A549 (cell line): ENCODE results near the gene SVOPL. TPM values are rescaled to one million over a fixed set of nuclear protein-coding genes. Genes with fewer than 3 reads are reported as not detected.
"Not testable (repeated sequence)": the region's sequence is repeated elsewhere in the genome, so short reads cannot be mapped to it uniquely, and the experiment has no call there.

ENCODE experiments used
- ATAC-seq, 2 experiments: fragments of 200-7000 bp in 1 of 2; fragments of >200 bp in 1 of 2; cut with Nextera tagmentation in 1 of 2; cut with Tn5 transposase in 1 of 2; 3 replicates each; pipeline versions ENCODE4 v1.8.0 to v1.9.1; 2018 to 2020; ENCODE audit warnings: mild to moderate bottlenecking in 1 of 2, moderate library complexity in 1 of 2
- CTCF ChIA-PET: fragments of 300-600 bp; sonication (Branson Sonifier 250); formaldehyde crosslinking; extraction: SDS; loops from one replicate; lab custom pipeline; 2021; ENCODE audit warnings: antibody characterized with exemption, inconsistent platforms; lab: Yijun Ruan, JAX
- POLR2A ChIA-PET: fragments of 350-600 bp; formaldehyde crosslinking; extraction: SDS; loops from one replicate; lab custom pipeline; 2021; ENCODE audit warnings: antibody characterized with exemption, inconsistent platforms; lab: Yijun Ruan, JAX
- DNase-seq, 2 experiments: peaks; one replicate each; pipeline versions ENCODE4 v3.0.0 to v3.0.0-alpha.2; 2011 to 2016; ENCODE audit warnings: low read depth in 1 of 2, low spot score in 1 of 2
- FAIRE-seq: peaks from 2 replicates; lab custom pipeline; 2011; peaks lifted over from hg19 to GRCh38; lab: Jason Lieb, UNC
- H3K27ac ChIP-seq, 2 experiments: fragments of >200 bp; sonication (Bioruptor Twin); formaldehyde crosslinking; 3 replicates each; pipeline ENCODE4 v1.5.1; 2016 to 2017
- H3K4me1 ChIP-seq: fragments of >200 bp; sonication (Bioruptor Twin); formaldehyde crosslinking; 3 replicates; pipeline ENCODE4 v1.6.1; 2016
- H3K4me2 ChIP-seq: fragments of >200 bp; sonication (Bioruptor Twin); formaldehyde crosslinking; 3 replicates; pipeline ENCODE4 v1.6.1; 2016
- H3K4me3 ChIP-seq: fragments of >200 bp; sonication (Bioruptor Twin); formaldehyde crosslinking; 3 replicates; pipeline ENCODE4 v1.5.1; 2016
- H3K9me3 ChIP-seq: fragments of >200 bp; sonication (Bioruptor Twin); formaldehyde crosslinking; 3 replicates; pipeline ENCODE4 v1.6.1; 2016
- CEBPB ChIP-seq, 2 experiments: fragments of >200 bp in 1 of 2; sonication (Bioruptor Twin) in 1 of 2; formaldehyde crosslinking in 1 of 2; IDR thresholded peaks; 2 replicates each; pipeline ENCODE4 v1.6.1; 2012 to 2016
- ESRRA ChIP-seq: fragments of 150-350 bp; IDR thresholded peaks from 2 replicates; pipeline ENCODE4 v1.6.1; 2014; ENCODE audit warnings: mild to moderate bottlenecking, low read length, borderline replicate concordance
- FOSB ChIP-seq: fragments of 250-450 bp; sonication (Bioruptor Pico); IDR thresholded peaks from 2 replicates; pipeline ENCODE4 v1.5.0; 2020; ENCODE audit warnings: mild to moderate bottlenecking, moderate library complexity
- HOXB13 ChIP-seq: fragments of 250-450 bp; sonication (Bioruptor Pico); IDR thresholded peaks from 2 replicates; pipeline ENCODE4 v1.5.0; 2020; ENCODE audit warnings: low read depth, mild to moderate bottlenecking, moderate library complexity
- HOXB5 ChIP-seq: fragments of 250-450 bp; sonication (Bioruptor Pico); IDR thresholded peaks from 2 replicates; pipeline ENCODE4 v1.5.0; 2020; ENCODE audit warnings: mild to moderate bottlenecking, moderate library complexity
- KDM1A ChIP-seq: fragments of 200-600 bp; sonication (generic); IDR thresholded peaks from 2 replicates; pipeline ENCODE4 v1.6.1; 2016; ENCODE audit warnings: low read depth, mild to moderate bottlenecking
- KDM5A ChIP-seq: fragments of 200-600 bp; sonication (generic); IDR thresholded peaks from 2 replicates; pipeline ENCODE4 v1.6.1; 2016; ENCODE audit warnings: antibody characterized with exemption, mild to moderate bottlenecking
- MAFK ChIP-seq: fragments of 450-650 bp; IDR thresholded peaks from 2 replicates; pipeline ENCODE4 v1.6.1; 2014; ENCODE audit not compliant: partially characterized antibody
- PHF8 ChIP-seq: fragments of 200-600 bp; sonication (generic); IDR thresholded peaks from 2 replicates; pipeline ENCODE4 v1.6.1; 2016; ENCODE audit warnings: low read depth, mild to moderate bottlenecking, antibody characterized with exemption, moderate library complexity, borderline replicate concordance
- POLR2A ChIP-seq: IDR thresholded peaks from 2 replicates; pipeline ENCODE4 v1.6.1; 2012; ENCODE audit warnings: mild to moderate bottlenecking, low read length
- POLR2AphosphoS2 ChIP-seq: conservative IDR thresholded peaks from 2 replicates; pipeline ENCODE4 v1.6.1; 2012; ENCODE audit warnings: low read length, improper control_type of control experiment, inconsistent platforms
- RNF2 ChIP-seq: fragments of 200-600 bp; sonication (generic); IDR thresholded peaks from 2 replicates; pipeline ENCODE4 v1.6.1; 2016; ENCODE audit warnings: low read depth, mild to moderate bottlenecking, antibody characterized with exemption, moderate library complexity, borderline replicate concordance
- SREBF2 ChIP-seq: fragments of 450-650 bp; IDR thresholded peaks from 2 replicates; pipeline ENCODE4 v1.6.1; 2014; ENCODE audit warnings: mild to moderate bottlenecking, moderate library complexity
- ZFP36 ChIP-seq: fragments of 450-650 bp; IDR thresholded peaks from 2 replicates; pipeline ENCODE4 v1.6.1; 2014; ENCODE audit warnings: borderline replicate concordance; ENCODE audit not compliant: partially characterized antibody
- ZNF302 ChIP-seq: fragments of 250-450 bp; sonication (Bioruptor Pico); IDR thresholded peaks from 2 replicates; pipeline ENCODE4 v1.9.0; 2021; ENCODE audit warnings: inconsistent platforms, mild to moderate bottlenecking, moderate library complexity
- WGBS: methylation state at CpG from one replicate; pipeline ENCODE4 v1.1.6; 2017; ENCODE audit errors: missing lambda C conversion rate; 5-methylcytosine and 5-hydroxymethylcytosine counted together
- polyA plus RNA-seq, 4 experiments: library from polyadenylated mRNA; depleted of rRNA in 3 of 4; stranded (reverse); fragments of >200 nt; fragmentation: RNase III in 1 of 4; extraction: RNeasy Plus Mini Kit Qiagen cat#74134 plus additional on column Dnase treatment in 1 of 4; gene quantifications; 2 replicates in 3 of 4; 3 replicates in 1 of 4; pipeline ENCODE4 v1.2.3, GENCODE V29; 2011 to 2017
- TF ChIP-seq, protein P1 (sequence below): IDR thresholded peaks from 2 replicates; pipeline ENCODE4 v1.6.1; 2012

Gene SVOPL
- polyA plus RNA-seq, 2 of the 4 experiments (the other 2 are of a cell fraction) = 0.21 TPM; not detected in 1

DNA sequence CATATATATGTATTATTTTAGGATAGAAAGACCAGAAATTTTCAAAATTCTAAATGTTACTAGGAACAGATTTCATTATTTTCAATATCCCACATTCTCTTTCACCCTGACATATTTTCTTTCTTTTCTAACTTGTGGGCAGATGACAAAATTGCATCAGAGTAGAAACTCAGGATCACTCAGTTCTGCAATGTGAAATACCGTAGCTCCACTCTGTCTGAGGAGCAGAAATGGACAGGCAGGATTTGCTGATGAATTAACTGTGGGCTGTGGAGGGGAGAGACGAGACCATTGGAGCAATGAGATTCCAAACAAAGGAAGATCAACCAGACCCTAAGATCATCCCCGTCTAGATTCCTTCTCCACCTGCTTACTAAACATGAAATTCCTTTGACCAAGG is 37.0 kb upstream of the SVOPL start:
- H3K9me3 ChIP-seq = no peaks in the 10 kb centered on the region
- no peak for DNase-seq
- H3K4me2 ChIP-seq = no peak overlapping the region
- H3K4me3 ChIP-seq = no peak overlapping the region
- WGBS = 61% methylated on average over 3 of the region's 3 CpGs
- POLR2A ChIA-PET = interaction anchor here (1.0 kb wide), 1 partner anchor 577 kb away, joined by 5 read pairs; no protein-coding TSS in a partner anchor
- peaks cover 5% of the 10 kb centered on the region; the same call in 1 of the 3 replicates for H3K4me1 ChIP-seq
- TF ChIP-seq HOXB5 = no peak
- TF ChIP-seq PHF8 = no peak
- no peak for TF ChIP-seq CEBPB (IDR thresholded peaks at IDR 0.05)
- TF ChIP-seq ESRRA = no peak
- TF ChIP-seq, protein P1, sequence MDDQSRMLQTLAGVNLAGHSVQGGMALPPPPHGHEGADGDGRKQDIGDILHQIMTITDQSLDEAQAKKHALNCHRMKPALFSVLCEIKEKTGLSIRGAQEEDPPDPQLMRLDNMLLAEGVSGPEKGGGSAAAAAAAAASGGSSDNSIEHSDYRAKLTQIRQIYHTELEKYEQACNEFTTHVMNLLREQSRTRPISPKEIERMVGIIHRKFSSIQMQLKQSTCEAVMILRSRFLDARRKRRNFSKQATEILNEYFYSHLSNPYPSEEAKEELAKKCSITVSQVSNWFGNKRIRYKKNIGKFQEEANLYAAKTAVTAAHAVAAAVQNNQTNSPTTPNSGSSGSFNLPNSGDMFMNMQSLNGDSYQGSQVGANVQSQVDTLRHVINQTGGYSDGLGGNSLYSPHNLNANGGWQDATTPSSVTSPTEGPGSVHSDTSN = no peak
- TF ChIP-seq POLR2A = no peak
- H3K27ac ChIP-seq = peak overlapping the region in 1 of 2 experiments; percentile 1; a peak in 1 of 6 replicates
- no peak for FAIRE-seq
- CTCF ChIA-PET = interaction anchor here (0.6 to 2.6 kb wide), 48 partner anchors 8 to 837 kb away, joined by 3 to 32 read pairs (median 4); partner anchors contain the start of genes AKR1D1 and CREB3L2
- ATAC-seq = no peak

DNA sequence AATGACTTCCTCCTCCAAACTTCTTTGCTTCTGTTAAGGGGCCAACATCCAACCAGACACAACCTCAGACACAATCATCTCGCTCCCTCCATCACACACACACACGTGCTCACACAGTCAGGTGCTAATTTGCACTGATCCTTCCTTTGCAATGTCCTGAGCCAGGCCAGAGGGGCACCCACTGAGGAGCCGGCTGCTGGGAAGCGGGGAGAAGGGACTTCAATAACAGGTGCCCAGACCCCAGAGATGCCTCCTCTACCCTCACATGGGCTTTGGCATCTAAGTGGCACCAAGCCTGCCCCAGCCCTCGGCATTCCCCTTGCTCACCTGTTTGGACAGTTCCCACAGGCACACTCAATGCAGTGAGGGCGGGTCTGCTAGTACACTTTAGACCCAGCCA is 34.2 kb upstream of the SVOPL start:
- 20% methylated on average over 4 of the region's 6 CpGs for WGBS
- Histone ChIP-seq H3K9me3 (no peaks in the 10 kb centered on the region), H3K4me1 (peaks cover 5% of the 10 kb centered on the region; the same call in 1 of the 3 replicates), H3K4me3 (no peak overlapping the region), H3K4me2 (no peak overlapping the region), H3K27ac (no peak overlapping the region)
- DNase-seq = no peak
- ChIA-PET CTCF (interaction anchor here (0.6 to 1.1 kb wide), 2 partner anchors 131 to 596 kb away, joined by 3 read pairs; no protein-coding TSS in a partner anchor), POLR2A (no interaction called here)
- no peak for FAIRE-seq
- TF ChIP-seq RNF2 = no peak
- TF ChIP-seq KDM1A = no peak
- no peak for ATAC-seq

DNA sequence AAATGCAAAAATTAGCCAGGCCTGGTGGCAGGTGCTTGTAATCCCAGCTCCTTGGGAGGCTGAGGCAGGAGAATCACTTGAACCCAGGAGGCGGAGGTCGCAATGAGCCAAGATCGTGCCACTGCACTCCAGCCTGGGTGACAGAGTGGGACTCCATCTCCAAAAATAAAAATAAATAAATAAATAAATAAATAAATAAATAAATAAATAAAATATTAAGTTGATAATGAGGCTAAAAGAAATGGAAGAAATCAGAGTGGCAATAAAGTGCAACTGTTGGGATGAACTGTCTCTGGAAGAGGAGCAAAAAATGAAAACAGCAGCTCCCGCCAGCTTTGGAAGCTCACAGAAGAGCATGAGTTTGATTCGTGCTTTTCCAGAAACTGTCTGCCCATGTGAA is 30.6 kb upstream of the SVOPL start:
- H3K4me2 ChIP-seq, H3K4me1 ChIP-seq, H3K9me3 ChIP-seq, H3K27ac ChIP-seq, ATAC-seq, POLR2A ChIA-PET, CTCF ChIA-PET, H3K4me3 ChIP-seq, FAIRE-seq, DNase-seq: not testable (repeated sequence)
- WGBS = 76% methylated on average over 5 of the region's 5 CpGs

DNA sequence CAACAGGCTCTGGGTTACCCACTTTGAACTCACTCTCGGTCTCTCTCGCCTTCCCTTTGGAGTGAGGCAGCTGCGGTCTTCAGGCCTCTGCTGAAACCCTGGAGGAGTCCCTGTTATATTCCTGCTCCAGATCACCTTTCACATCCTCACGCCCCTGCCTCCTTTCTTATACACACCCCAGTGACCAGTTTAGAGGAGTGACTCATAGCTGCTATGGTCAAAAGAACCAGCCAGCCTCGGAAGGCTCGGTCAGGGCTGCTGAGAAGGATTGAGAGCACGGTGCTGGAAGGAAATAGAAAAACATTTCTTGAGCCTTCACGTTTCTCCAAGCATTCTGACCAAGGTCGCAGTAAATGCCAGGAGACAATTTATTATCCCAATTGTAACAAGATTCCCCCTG is 28.3 kb upstream of the SVOPL start:
- no peak overlapping the region for H3K27ac ChIP-seq
- H3K4me1 ChIP-seq = no peaks in the 10 kb centered on the region
- ATAC-seq (no peak), FAIRE-seq (no peak), DNase-seq (no peak)
- H3K9me3 ChIP-seq = no peaks in the 10 kb centered on the region
- ChIA-PET CTCF (interaction anchor here (0.6 to 1.3 kb wide), 3 partner anchors 9 to 821 kb away, joined by 3 read pairs; no protein-coding TSS in a partner anchor), POLR2A (no interaction called here)
- TF ChIP-seq FOSB (CRISPR knock-in tag) (no peak), SREBF2 (no peak), ZNF302 (CRISPR knock-in tag) (no peak), KDM5A (no peak), ZFP36 (no peak), HOXB5 (no peak), HOXB13 (CRISPR knock-in tag) (no peak), MAFK (no peak), POLR2AphosphoS2 (no peak)
- 71% methylated on average over 9 of the region's 9 CpGs for WGBS
- H3K4me2 ChIP-seq = no peak overlapping the region
- H3K4me3 ChIP-seq = no peak overlapping the region
